ENCODE data around the gene EMSY. TPM values are rescaled to one million over a fixed set of nuclear protein-coding genes. Genes with fewer than 3 reads are reported as not detected.

Gene EMSY
- total RNA-seq, 2 experiments from 2014 or later: 29.0 to 31.4 TPM

DNA sequence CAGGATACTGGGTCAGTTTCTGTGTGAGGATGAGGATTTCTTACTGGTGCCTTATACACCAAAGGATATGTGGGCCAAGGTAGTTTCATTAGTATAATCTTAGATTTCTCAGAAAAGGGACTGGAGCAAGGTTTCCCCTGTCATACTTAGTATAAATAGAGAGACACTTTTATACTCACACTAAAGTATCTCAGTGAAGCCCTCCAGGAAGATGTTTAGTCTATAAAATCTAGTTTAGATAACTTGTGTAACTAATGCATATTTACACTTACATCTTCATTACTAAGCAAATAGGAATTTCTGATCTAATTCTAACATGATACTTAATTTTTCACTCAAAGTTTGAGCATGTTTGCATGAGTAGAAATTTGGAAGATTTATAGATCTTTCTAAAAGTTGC, 11.1 kb downstream of the EMSY start:
- no peaks in the 10 kb centered on the region for H3K9me3 Mint-ChIP-seq
- peaks cover 12% of the 10 kb centered on the region for H3K4me1 Mint-ChIP-seq (ENCODE audit: low read depth)
- TF ChIP-seq, protein P1, sequence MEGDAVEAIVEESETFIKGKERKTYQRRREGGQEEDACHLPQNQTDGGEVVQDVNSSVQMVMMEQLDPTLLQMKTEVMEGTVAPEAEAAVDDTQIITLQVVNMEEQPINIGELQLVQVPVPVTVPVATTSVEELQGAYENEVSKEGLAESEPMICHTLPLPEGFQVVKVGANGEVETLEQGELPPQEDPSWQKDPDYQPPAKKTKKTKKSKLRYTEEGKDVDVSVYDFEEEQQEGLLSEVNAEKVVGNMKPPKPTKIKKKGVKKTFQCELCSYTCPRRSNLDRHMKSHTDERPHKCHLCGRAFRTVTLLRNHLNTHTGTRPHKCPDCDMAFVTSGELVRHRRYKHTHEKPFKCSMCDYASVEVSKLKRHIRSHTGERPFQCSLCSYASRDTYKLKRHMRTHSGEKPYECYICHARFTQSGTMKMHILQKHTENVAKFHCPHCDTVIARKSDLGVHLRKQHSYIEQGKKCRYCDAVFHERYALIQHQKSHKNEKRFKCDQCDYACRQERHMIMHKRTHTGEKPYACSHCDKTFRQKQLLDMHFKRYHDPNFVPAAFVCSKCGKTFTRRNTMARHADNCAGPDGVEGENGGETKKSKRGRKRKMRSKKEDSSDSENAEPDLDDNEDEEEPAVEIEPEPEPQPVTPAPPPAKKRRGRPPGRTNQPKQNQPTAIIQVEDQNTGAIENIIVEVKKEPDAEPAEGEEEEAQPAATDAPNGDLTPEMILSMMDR (IDR thresholded peaks at IDR 0.05): no peak
- H3K4me3 Mint-ChIP-seq: no peak overlapping the region
- ChIA-PET CTCF (interaction anchor here (1.3 kb wide), 1 partner anchor 9 kb away, joined by 4 read pairs; no protein-coding TSS in a partner anchor), POLR2A (no interaction called here)
- H3K27me3 Mint-ChIP-seq: no peaks in the 10 kb centered on the region
- peaks cover 29% of the 10 kb centered on the region for H3K36me3 Mint-ChIP-seq (ENCODE audit: low read depth)
- no peak overlapping the region for H3K27ac Mint-ChIP-seq
- ATAC-seq (no peak), DNase-seq (no peak)
- intact Hi-C loops (cut with micrococcal nuclease): no loop called here

DNA sequence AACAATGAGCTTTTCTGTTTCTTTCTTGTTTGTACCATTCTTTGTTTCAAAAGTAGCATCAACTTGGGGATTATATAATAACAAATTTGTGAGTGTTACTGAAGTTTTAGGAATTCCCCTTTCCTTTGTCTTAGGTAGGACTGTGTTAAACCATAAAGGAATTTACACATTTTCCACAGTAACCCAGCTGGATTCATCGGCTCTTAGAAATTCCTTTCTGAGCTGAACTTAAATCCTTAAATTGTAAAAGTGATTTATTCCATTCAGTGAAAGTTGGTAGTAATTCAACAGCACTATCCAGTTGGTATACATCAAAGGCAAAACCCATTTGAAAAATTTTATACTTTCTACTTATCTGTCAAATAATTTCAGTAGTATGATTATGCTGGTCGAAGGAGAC, 11.8 kb downstream of the EMSY start:
- POLR2A ChIA-PET: no interaction called here
- TF ChIP-seq, protein P1 (IDR thresholded peaks at IDR 0.05): no peak
- CTCF ChIA-PET: interaction anchor here (1.3 kb wide), 1 partner anchor 10 kb away, joined by 4 read pairs; no protein-coding TSS in a partner anchor
- Mint-ChIP-seq H3K36me3 (ENCODE audit: low read depth) (peaks cover 28% of the 10 kb centered on the region), H3K27me3 (no peaks in the 10 kb centered on the region), H3K27ac (no peak overlapping the region), H3K4me3 (no peak overlapping the region), H3K4me1 (ENCODE audit: low read depth) (peaks cover 10% of the 10 kb centered on the region), H3K9me3 (no peaks in the 10 kb centered on the region)
- no peak for ATAC-seq
- no peak for DNase-seq
- intact Hi-C loops (cut with micrococcal nuclease): no loop called here

DNA sequence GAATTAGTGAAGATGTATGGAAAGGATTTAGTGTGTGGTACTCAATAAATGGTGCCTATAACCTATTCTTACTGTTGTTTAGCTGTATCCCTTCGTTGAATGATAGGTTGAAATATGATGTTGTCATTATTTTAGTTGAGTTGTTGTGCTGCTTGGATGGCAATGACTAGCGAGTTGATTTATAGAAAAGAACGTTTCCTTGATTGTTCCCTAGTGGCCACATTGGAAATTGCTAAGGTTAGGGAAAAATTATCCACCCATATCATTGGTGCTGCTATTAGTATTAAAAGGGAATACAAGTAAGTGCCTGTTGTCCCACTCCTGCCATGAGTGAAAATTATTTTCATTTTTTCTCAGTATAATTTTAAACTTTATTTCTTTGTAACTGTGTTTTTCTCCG, 14.5 kb downstream of the EMSY start:
- Mint-ChIP-seq H3K27ac (no peak overlapping the region), H3K27me3 (no peaks in the 10 kb centered on the region), H3K9me3 (no peaks in the 10 kb centered on the region), H3K4me3 (no peak overlapping the region), H3K4me1 (ENCODE audit: low read depth) (peaks cover 5% of the 10 kb centered on the region), H3K36me3 (ENCODE audit: low read depth) (peaks cover 21% of the 10 kb centered on the region)
- intact Hi-C loops (cut with micrococcal nuclease): no loop called here
- TF ChIP-seq, protein P1 (IDR thresholded peaks at IDR 0.05): peak; percentile 44
- DNase-seq: no peak
- ChIA-PET POLR2A (interaction anchor here (0.6 kb wide), 1 partner anchor 334 kb away, joined by 3 read pairs; no protein-coding TSS in a partner anchor), CTCF (interaction anchor here (0.7 to 2.5 kb wide), 5 partner anchors 10 to 31 kb away, joined by 3 to 13 read pairs (median 3); partner anchors contain the start of gene EMSY)
- ATAC-seq: no peak

DNA sequence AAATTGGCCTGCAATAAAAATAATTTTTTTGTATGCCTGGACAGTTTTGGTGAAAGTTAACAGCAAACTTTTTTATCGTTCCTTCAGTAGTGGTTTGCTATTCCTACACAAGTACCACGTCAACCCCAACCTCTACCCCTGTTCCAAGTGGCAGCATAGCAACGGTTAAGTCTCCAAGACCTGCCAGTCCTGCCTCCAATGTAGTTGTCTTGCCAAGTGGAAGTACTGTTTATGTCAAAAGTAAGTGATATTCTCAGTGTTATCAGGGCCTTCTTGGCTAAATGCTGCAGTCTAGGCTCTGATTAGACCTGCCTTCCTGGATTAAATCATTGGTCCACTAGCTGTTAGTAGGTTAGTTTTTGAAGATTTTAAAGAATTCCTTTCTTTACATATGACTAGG, 15.0 kb downstream of the EMSY start:
- TF ChIP-seq, protein P1 (IDR thresholded peaks at IDR 0.05): no peak
- Mint-ChIP-seq H3K36me3 (ENCODE audit: low read depth) (peaks cover 25% of the 10 kb centered on the region), H3K4me3 (no peak overlapping the region), H3K4me1 (ENCODE audit: low read depth) (peaks cover 7% of the 10 kb centered on the region), H3K9me3 (no peaks in the 10 kb centered on the region), H3K27ac (no peak overlapping the region), H3K27me3 (no peaks in the 10 kb centered on the region)
- ChIA-PET POLR2A (interaction anchor here (0.6 kb wide), 1 partner anchor 335 kb away, joined by 3 read pairs; no protein-coding TSS in a partner anchor), CTCF (interaction anchor here (1.0 to 2.5 kb wide), 3 partner anchors 9 to 14 kb away, joined by 3 to 13 read pairs (median 3); partner anchors contain the start of gene EMSY)
- intact Hi-C loops (cut with micrococcal nuclease): no loop called here
- ATAC-seq (no peak), DNase-seq (no peak)

DNA sequence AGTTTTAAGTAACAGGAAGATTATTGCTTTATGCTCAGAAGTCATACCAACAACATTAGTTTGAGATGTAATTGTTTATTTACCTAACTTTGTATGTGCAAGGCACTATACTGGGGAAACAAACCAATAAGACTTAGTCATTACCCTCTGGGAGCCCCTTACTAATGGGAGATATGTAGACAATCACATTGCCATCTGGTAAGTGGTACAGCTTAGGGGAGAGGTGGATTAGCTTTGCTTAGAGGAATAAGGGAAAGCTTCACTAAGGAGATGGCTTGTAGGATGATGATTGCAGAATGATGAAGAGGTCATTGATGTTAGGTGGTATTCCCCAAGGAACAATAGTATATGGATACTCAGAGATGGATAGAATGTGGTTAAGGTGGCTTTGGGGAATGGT, 17.5 kb downstream of the EMSY start:
- Mint-ChIP-seq H3K4me1 (ENCODE audit: low read depth) (peaks cover 2% of the 10 kb centered on the region), H3K27me3 (no peaks in the 10 kb centered on the region), H3K9me3 (no peaks in the 10 kb centered on the region), H3K36me3 (ENCODE audit: low read depth) (peaks cover 33% of the 10 kb centered on the region), H3K4me3 (no peak overlapping the region), H3K27ac (no peak overlapping the region)
- TF ChIP-seq, protein P1 (IDR thresholded peaks at IDR 0.05): no peak
- no peak for ATAC-seq
- CTCF ChIA-PET: no interaction called here
- no peak for DNase-seq
- POLR2A ChIA-PET: no interaction called here
- intact Hi-C loops (cut with micrococcal nuclease): no loop called here
